ENCODE measurements around the gene HINFP.

DNA sequence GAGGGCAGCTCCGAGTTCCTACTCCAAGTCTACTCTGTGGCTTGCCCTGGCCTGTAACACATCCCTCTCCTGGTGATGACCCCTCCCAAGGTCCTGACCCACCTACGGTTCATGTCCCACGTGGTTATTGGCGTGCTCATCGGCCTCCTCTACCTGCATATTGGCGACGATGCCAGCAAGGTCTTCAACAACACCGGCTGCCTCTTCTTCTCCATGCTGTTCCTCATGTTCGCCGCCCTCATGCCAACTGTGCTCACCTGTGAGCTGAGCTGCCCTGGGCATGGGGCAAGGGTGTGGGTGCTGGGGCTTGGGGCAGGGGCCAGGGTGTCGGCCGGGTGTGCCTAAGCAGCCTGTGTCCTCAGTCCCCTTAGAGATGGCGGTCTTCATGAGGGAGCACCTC, 37.1 kb downstream of the HINFP start:
- TF ChIP-seq, protein P1, sequence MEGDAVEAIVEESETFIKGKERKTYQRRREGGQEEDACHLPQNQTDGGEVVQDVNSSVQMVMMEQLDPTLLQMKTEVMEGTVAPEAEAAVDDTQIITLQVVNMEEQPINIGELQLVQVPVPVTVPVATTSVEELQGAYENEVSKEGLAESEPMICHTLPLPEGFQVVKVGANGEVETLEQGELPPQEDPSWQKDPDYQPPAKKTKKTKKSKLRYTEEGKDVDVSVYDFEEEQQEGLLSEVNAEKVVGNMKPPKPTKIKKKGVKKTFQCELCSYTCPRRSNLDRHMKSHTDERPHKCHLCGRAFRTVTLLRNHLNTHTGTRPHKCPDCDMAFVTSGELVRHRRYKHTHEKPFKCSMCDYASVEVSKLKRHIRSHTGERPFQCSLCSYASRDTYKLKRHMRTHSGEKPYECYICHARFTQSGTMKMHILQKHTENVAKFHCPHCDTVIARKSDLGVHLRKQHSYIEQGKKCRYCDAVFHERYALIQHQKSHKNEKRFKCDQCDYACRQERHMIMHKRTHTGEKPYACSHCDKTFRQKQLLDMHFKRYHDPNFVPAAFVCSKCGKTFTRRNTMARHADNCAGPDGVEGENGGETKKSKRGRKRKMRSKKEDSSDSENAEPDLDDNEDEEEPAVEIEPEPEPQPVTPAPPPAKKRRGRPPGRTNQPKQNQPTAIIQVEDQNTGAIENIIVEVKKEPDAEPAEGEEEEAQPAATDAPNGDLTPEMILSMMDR (conservative IDR thresholded peaks at IDR 0.05): no peak
- no peak for TF ChIP-seq ZFX (IDR thresholded peaks at IDR 0.05)

Data from C4-2B (cell line).